K562 (cell line): Measurements from ENCODE around the gene COL20A1. TPM values are rescaled to one million over a fixed set of nuclear protein-coding genes. Genes with fewer than 3 reads are reported as not detected.
A peak's percentile ranks its signal among the peaks of the same experiment; 100 is the strongest.

Source experiments
- ATAC-seq: fragments of 200-7000 bp; cut with Tn5 transposase; 3 replicates; pipeline ENCODE4 v1.9.1; 2020; ENCODE audit warnings: moderate library complexity
- BruUV-seq: library from RNA; stranded (reverse); fragments of 400-500 nt; replicated peaks from 2 replicates; lab custom pipeline; 2021; lab: Mats Ljungman, UMichigan
- CTCF ChIA-PET: fragments of 300-600 bp; formaldehyde crosslinking; extraction: SDS; loops from one replicate; lab custom pipeline; 2021; ENCODE audit warnings: low intra/inter-chr PET ratio; lab: Yijun Ruan, JAX
- POLR2A ChIA-PET: fragments of 300-600, 350-650 bp; sonication (Branson Sonifier 250); formaldehyde crosslinking; extraction: SDS; loops from one replicate; lab custom pipeline; 2021; ENCODE audit warnings: antibody characterized with exemption, inconsistent platforms; lab: Yijun Ruan, JAX
- DNase-seq, 4 experiments: peaks; one replicate each; pipeline versions ENCODE4 v3.0.0 to v3.0.0-alpha.2; 2011 to 2018; ENCODE audit warnings: low spot score in 3 of 4, mixed read lengths in 3 of 4; ENCODE audit errors: extremely low read depth in 1 of 4
- FAIRE-seq: peaks from 2 replicates; lab custom pipeline; 2011; peaks lifted over from hg19 to GRCh38; lab: Jason Lieb, UNC
- H2AFZ ChIP-seq: 2 replicates; pipeline ENCODE4 v1.6.0; 2011; ENCODE audit warnings: low read depth, low read length, control low read depth, inconsistent platforms
- H3K27ac ChIP-seq: fragments of 200-600 bp; 3 replicates; pipeline ENCODE4 v1.8.0; 2011; ENCODE audit warnings: low read depth, mild to moderate bottlenecking, control low read depth, inconsistent platforms, low read length, moderate library complexity, mixed read lengths; ENCODE audit errors: extremely low read depth
- H3K27me3 ChIP-seq, 2 experiments: fragments of 300-600 bp in 1 of 2; 2 replicates in 1 of 2; 3 replicates in 1 of 2; pipeline versions ENCODE4 v1.6.0 to v1.8.0; 2011; ENCODE audit warnings: inconsistent platforms in 2 of 2, low read length in 2 of 2, mild to moderate bottlenecking in 1 of 2, mixed read lengths in 1 of 2, moderate library complexity in 1 of 2; ENCODE audit not compliant: control insufficient read depth in 2 of 2, insufficient read depth in 2 of 2
- H3K36me3 ChIP-seq: fragments of 300-600 bp; 3 replicates; pipeline ENCODE4 v1.8.0; 2011; ENCODE audit warnings: mild to moderate bottlenecking, low read length, inconsistent platforms; ENCODE audit not compliant: control insufficient read depth, insufficient read depth
- H3K4me1 ChIP-seq, 2 experiments: fragments of 200-600 bp in 1 of 2; replicated peaks in 1 of 2; 2 replicates in 1 of 2; 3 replicates in 1 of 2; pipeline versions ENCODE4 v1.5.1 to v1.8.0; 2011; ENCODE audit warnings: inconsistent platforms in 2 of 2, low read length in 2 of 2, mild to moderate bottlenecking in 1 of 2, mixed read lengths in 1 of 2, moderate library complexity in 1 of 2; ENCODE audit not compliant: control insufficient read depth in 2 of 2, insufficient read depth in 2 of 2
- H3K4me2 ChIP-seq: 2 replicates; pipeline ENCODE4 v1.6.1; 2011; ENCODE audit warnings: low read length, control low read depth, inconsistent platforms, mixed read lengths; ENCODE audit not compliant: insufficient read depth
- H3K4me3 ChIP-seq: fragments of 200-600 bp; sonication (generic), shearing (Covaris generic); 2 replicates; pipeline ENCODE4 v1.5.1; 2016; ENCODE audit warnings: control low read depth, inconsistent platforms
- H3K79me2 ChIP-seq: fragments of 200-600 bp; 3 replicates; pipeline ENCODE4 v1.8.0; 2011; ENCODE audit warnings: low read length, inconsistent platforms; ENCODE audit not compliant: control insufficient read depth, insufficient read depth
- H3K9ac ChIP-seq, 2 experiments: 2 replicates each; pipeline versions ENCODE4 v1.6.0 to v1.6.1; 2011; ENCODE audit warnings: low read depth in 2 of 2, low read length in 2 of 2, control low read depth in 1 of 2, inconsistent platforms in 1 of 2, mild to moderate bottlenecking in 1 of 2, mixed read lengths in 1 of 2; ENCODE audit not compliant: insufficient read depth in 1 of 2
- H3K9me1 ChIP-seq: one replicate; pipeline ENCODE4 v1.6.0; 2011; ENCODE audit warnings: inconsistent platforms, mild to moderate bottlenecking, low read length, moderate library complexity; ENCODE audit not compliant: control insufficient read depth, insufficient read depth
- H3K9me3 ChIP-seq: replicated peaks from 2 replicates; pipeline ENCODE4 v1.5.1; 2011; ENCODE audit warnings: low read depth, low read length, inconsistent platforms; ENCODE audit not compliant: control insufficient read depth, insufficient read depth
- H4K20me1 ChIP-seq: replicated peaks from 2 replicates; pipeline ENCODE4 v1.6.1; 2011; ENCODE audit warnings: low read length, inconsistent platforms, mixed read lengths; ENCODE audit not compliant: control insufficient read depth, insufficient read depth
- C11orf30 ChIP-seq: fragments of 450-650 bp; IDR thresholded peaks from 2 replicates; pipeline ENCODE4 v1.6.1; 2016; ENCODE audit warnings: low read depth, mild to moderate bottlenecking
- CBX2 ChIP-seq: fragments of 200-600 bp; sonication (generic); IDR thresholded peaks from one replicate; pipeline ENCODE4 v1.6.1; 2012; ENCODE audit warnings: mild to moderate bottlenecking, low read length, inconsistent platforms; ENCODE audit not compliant: insufficient read depth, poor library complexity, severe bottlenecking
- CREB5 ChIP-seq: fragments of 250-450 bp; sonication (Bioruptor Pico); IDR thresholded peaks from 2 replicates; pipeline ENCODE4 v1.5.0; 2020; ENCODE audit warnings: mild to moderate bottlenecking
- CTCF ChIP-seq, 3 experiments: IDR thresholded peaks in 2 of 3; conservative IDR thresholded peaks in 1 of 3; 2 replicates each; pipeline ENCODE4 v1.5.1; 2011 to 2012; ENCODE audit warnings: low read length in 3 of 3, mild to moderate bottlenecking in 3 of 3, control low read depth in 2 of 3, improper control_type of control experiment in 1 of 3, inconsistent platforms in 1 of 3, low read depth in 1 of 3, mixed read lengths in 1 of 3, moderate library complexity in 1 of 3; ENCODE audit not compliant: insufficient read depth in 2 of 3
- MGA ChIP-seq: fragments of 450-650 bp; IDR thresholded peaks from 2 replicates; pipeline ENCODE4 v1.6.1; 2016; ENCODE audit warnings: mild to moderate bottlenecking, moderate library complexity
- ZNF764 ChIP-seq: fragments of 250-450 bp; sonication (Bioruptor Pico); IDR thresholded peaks from 2 replicates; pipeline ENCODE4 v1.4.0; 2020; ENCODE audit warnings: low read depth, mild to moderate bottlenecking, moderate library complexity
- WGBS: fragments of 100-300 bp; shearing (Covaris generic); methylation state at CpG from one replicate; pipeline ENCODE4 v1.1.6; 2016; ENCODE audit warnings: low coverage, mixed read lengths; ENCODE audit not compliant: insufficient coverage; ENCODE audit errors: missing lambda C conversion rate; 5-methylcytosine and 5-hydroxymethylcytosine counted together
- in situ Hi-C: fragments of 300-500 bp; cut with MboI; formaldehyde crosslinking; loops from 4 replicates; pipeline ENCODE4 v1.15.0; 2018; ENCODE audit warnings: inconsistent platforms, mixed read lengths
- intact Hi-C: fragments of 100-400 bp; cut with micrococcal nuclease; formaldehyde crosslinking; loops from 2 replicates; pipeline ENCODE4 v1.14.2; 2022
- polyA plus RNA-seq, 8 experiments: library from polyadenylated mRNA; depleted of rRNA in 4 of 8; stranded (reverse) in 5 of 8; unstranded in 3 of 8; fragments of >200 nt; fragmentation: Nextera tagmentation in 2 of 8; fragmentation: Illumina TruSeq in 1 of 8; extraction: Ambion mirVana in 2 of 8; extraction: Trizol in 1 of 8; gene quantifications; 2 replicates each; pipeline versions ENCODE4 v1.2.1 to v1.2.3, GENCODE V29; 2011 to 2014; ENCODE audit warnings: inconsistent platforms in 1 of 8, missing spikeins in 1 of 8
- total RNA-seq, 7 experiments: library from RNA; depleted of rRNA in 6 of 7; stranded (reverse); fragments of >200 nt in 6 of 7; fragmentation: Illumina TruSeq in 2 of 7; extraction: Trizol in 2 of 7; gene quantifications; 2 replicates each; pipeline versions ENCODE4 v1.2.1 to v1.2.3, GENCODE V29; 2011 to 2021; ENCODE audit warnings: low replicate concordance in 1 of 7

The COL20A1 gene
- total and polyA plus RNA-seq, 9 of the 15 experiments (the other 6 are each of a cell fraction or from before 2014, with no cell fraction given): not detected

GRCh38 chr20:63295422-63295821 is 2.4 kb downstream of the COL20A1 start:
- Histone ChIP-seq H3K36me3 (0 out of 3 replicates have a peak, but pooled peaks cover under 1% of the 10 kb centered on the region), H3K27me3 (peaks cover 12 to 38% of the 10 kb centered on the region in 2 experiments; a peak in 4 of 5 replicates), H3K79me2 (no peaks in the 10 kb centered on the region), H3K9me1 (peaks cover 6% of the 10 kb centered on the region), H3K4me1 (peaks cover 0 to 65% of the 10 kb centered on the region in 2 experiments; a peak in 2 of 5 replicates), H4K20me1 (peaks cover 27% of the 10 kb centered on the region), H3K27ac (no peak overlapping the region), H2AFZ (no peak overlapping the region), H3K9me3 (no peaks in the 10 kb centered on the region), H3K4me2 (no peak overlapping the region), H3K9ac (0 out of 4 replicates have a peak overlapping the region, but pooled peaks of 1 of the 2 experiments have one; percentile 20), H3K4me3 (no peak overlapping the region)
- intact Hi-C loops (no loop called here), in situ Hi-C loops (no loop called here)
- POLR2A ChIA-PET: interaction anchor here (0.6 to 5.7 kb wide), 4 partner anchors 8 to 166 kb away, joined by 3 to 28 read pairs (median 7); no protein-coding TSS in a partner anchor
- BruUV-seq: no TSS peak
- ATAC-seq (no peak), FAIRE-seq (no peak), DNase-seq (no peak)
- WGBS: 7% methylated on average over 13 of the region's 17 CpGs
- CTCF ChIA-PET: no interaction called here
- TF ChIP-seq CTCF (IDR thresholded peaks at IDR 0.05 in 2 of 3, conservative IDR thresholded peaks at IDR 0.05 in 1 of 3; ENCODE audit: insufficient read depth in 2 of 3, low read depth in 1 of 3, low read length in 3 of 3) (peak in 1 of 3 experiments; percentile 18; a peak in 1 of 6 replicates), CREB5 (CRISPR knock-in tag) (no peak), MGA (no peak), C11orf30 (no peak), CBX2 (no peak), ZNF764 (CRISPR knock-in tag) (peak; percentile 25; the same call in 1 of the 2 replicates)
